A549 treated with AZD9567 at 1 μM for 4 hours (cell line): ENCODE measurements around the gene CALCB. TPM values are rescaled to one million over a fixed set of nuclear protein-coding genes. Genes with fewer than 3 reads are reported as not detected.

ENCODE experiments used
- total RNA-seq: library from RNA; stranded (reverse); fragments of 200-300 nt; extraction: Qiagen RNA extraction; gene quantifications from 5 replicates; pipeline ENCODE4 v1.2.3, GENCODE V29; 2022; ENCODE audit not compliant: insufficient read depth

Gene CALCB
- 0.07 to 0.20 TPM in 2 of 5 replicates, not detected in the others for total RNA-seq

DNA sequence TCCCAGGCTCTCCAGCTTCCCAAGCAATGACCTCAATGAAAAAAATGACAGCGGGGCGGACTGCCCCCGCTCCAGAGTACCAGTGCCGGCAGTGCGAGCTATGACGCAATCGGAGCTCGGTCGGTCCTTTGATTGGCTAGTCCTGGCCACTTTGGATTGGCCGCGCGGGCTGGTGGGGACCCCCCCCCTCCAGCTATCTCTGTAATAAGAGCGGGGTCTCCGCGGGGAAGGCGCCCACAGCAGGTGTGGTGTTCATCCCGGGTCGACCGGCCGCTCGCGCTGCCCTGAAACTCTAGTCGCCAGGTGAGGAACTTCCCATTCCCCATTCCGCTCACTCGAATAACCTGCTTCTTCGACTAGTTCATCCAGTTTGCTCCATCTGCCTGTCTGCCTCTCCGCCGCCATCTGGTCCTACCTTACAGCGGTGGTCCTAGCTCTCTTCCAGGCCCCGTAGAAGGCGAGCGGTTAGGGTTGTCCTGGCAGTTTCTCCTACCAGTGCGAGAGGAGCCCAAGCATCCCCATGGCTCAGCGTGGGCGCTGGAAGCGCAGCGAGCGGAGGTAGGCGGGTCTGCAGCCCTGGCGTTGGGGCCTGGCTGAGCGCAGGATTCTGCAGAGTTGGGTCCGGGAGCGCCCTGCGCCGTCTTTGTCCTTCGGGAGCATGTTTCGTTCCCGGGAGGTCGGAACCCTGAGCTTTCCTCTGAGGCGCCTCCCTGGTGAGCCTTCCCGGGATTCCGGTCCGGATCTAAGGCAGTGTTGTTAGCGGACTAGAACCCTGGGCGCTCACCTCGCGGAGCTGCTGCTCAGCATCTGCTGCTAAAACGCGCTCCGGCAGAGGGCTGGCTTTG, at the start of gene CALCB:
Gene CALCB, plus strand, starts transcription at position 233 of the 845 bp plus-strand sequence. CDS start 1,126 bp downstream, outside the sequence.

DNA sequence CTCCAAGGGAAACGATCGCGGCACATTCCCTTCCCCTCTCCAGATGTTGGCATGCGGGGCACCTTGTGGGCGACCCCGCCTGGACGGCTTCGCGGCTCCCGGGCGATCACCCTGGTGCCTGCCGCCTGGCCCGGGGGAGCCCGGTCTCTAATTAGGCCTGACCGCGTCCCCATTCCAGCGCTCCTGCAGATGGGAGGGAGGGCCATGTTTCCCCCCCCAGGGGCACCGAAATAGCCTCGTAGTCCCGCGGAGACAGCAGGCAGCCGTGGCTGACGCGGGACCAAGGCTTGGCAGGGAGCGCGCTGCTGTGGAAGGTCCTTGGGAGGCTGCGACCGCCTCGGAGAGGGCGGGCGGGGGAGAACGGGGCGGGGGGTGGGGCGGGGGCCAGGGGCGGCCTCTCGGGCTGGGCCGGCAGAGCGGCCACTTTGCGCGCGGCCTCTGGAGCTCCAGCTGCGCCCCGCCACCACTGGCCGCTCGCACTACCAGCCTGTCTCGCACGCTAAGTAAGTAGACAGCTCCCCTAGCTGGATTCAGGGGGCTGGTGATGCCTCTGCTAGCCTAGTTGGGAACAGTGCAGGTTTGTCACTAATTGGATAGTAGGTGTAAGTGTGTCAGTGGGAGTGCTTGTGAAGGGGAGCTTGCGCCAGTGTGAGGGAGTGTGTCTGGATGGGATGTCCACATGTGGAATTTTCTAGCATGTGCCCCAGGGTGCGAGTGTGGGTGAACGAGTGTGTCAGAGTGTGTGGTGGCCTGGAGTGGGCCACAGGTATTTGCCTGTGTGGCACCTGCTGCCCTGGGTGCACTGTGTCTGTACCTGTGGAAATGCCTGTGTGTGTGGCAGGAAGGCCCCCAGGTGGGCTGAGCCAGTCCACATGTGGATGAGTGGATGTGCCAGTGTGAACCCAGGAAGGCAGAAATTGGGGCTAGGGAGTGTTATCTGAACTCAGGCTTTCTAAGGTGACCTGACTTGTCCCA, 41.4 kb downstream of the CALCB start, which contains the start of gene INSC:
Gene INSC, plus strand, starts transcription at position 423 of the 975 bp plus-strand sequence. CDS start 34,252 bp downstream, outside the sequence.

Other genes starting within 250 kb of the CALCB start
- gene CYP2R1, start 181.4 kb upstream of the CALCB start, total RNA-seq: 12.2 to 14.6 TPM (median 13.4 TPM) in 5 replicates
- 0.17 TPM in 1 of 5 replicates, not detected in the others for gene CALCA, start 101.2 kb upstream of the CALCB start, total RNA-seq
- not detected in 5 replicates for gene INSC, start 41.3 kb downstream of the CALCB start, total RNA-seq